Kidney epithelial cell (primary cell): ENCODE data around the gene SEM1. TPM values are rescaled to one million over a fixed set of nuclear protein-coding genes. Genes with fewer than 3 reads are reported as not detected.

ENCODE experiments used
- DNase-seq: peaks from one replicate; pipeline ENCODE4 v3.0.0-alpha.2; 2010; ENCODE audit warnings: low read depth
- H3K27me3 ChIP-seq: 2 replicates; pipeline ENCODE4 v1.6.0; 2011; ENCODE audit warnings: low read length; ENCODE audit not compliant: control insufficient read depth, insufficient read depth
- H3K36me3 ChIP-seq: 2 replicates; pipeline ENCODE4 v1.5.1; 2011; ENCODE audit warnings: low read length; ENCODE audit not compliant: control insufficient read depth, insufficient read depth
- H3K4me3 ChIP-seq: 2 replicates; pipeline ENCODE4 v1.5.1; 2011; ENCODE audit warnings: low read depth, mild to moderate bottlenecking, control low read depth, low read length
- CTCF ChIP-seq: IDR thresholded peaks from 2 replicates; pipeline ENCODE4 v1.5.1; 2011; ENCODE audit warnings: mild to moderate bottlenecking, moderate library complexity, low read length, control low read depth, inconsistent platforms; ENCODE audit not compliant: insufficient read depth, poor library complexity, severe bottlenecking
- total RNA-seq: library from RNA; depleted of rRNA; stranded (reverse); fragments of >200 nt; gene quantifications from 2 replicates; pipeline ENCODE4 v1.2.3, GENCODE V29; 2015

Gene SEM1
- total RNA-seq, 1 donor from 2014 or later: 17.6 TPM

- no peaks in the 10 kb centered on the region for H3K36me3 ChIP-seq
- H3K27me3 ChIP-seq: no peaks in the 10 kb centered on the region
- no peak for TF ChIP-seq CTCF
- H3K4me3 ChIP-seq: no peak overlapping the region
- DNase-seq: no peak
Measured at GRCh38 chr7:96697822-96698221, 11.8 kb downstream of the SEM1 start.

GRCh38 chr7:96695581-96695980 lies 14.1 kb downstream of the SEM1 start:
- no peak for DNase-seq
- H3K36me3 ChIP-seq: no peaks in the 10 kb centered on the region
- no peak for TF ChIP-seq CTCF
- no peak overlapping the region for H3K4me3 ChIP-seq
- no peaks in the 10 kb centered on the region for H3K27me3 ChIP-seq

GRCh38 chr7:96694082-96694481 lies 15.6 kb downstream of the SEM1 start:
- no peak for TF ChIP-seq CTCF
- DNase-seq: no peak
- Histone ChIP-seq H3K27me3 (no peaks in the 10 kb centered on the region), H3K4me3 (no peak overlapping the region), H3K36me3 (no peaks in the 10 kb centered on the region)

GRCh38 chr7:96691702-96692101 lies 17.9 kb downstream of the SEM1 start:
- H3K27me3 ChIP-seq: no peaks in the 10 kb centered on the region
- no peak for TF ChIP-seq CTCF
- H3K36me3 ChIP-seq: no peaks in the 10 kb centered on the region
- no peak for DNase-seq
- no peak overlapping the region for H3K4me3 ChIP-seq

- Histone ChIP-seq H3K4me3 (no peak overlapping the region), H3K36me3 (no peaks in the 10 kb centered on the region), H3K27me3 (no peaks in the 10 kb centered on the region)
- DNase-seq: no peak
- no peak for TF ChIP-seq CTCF
Measured at GRCh38 chr7:96689414-96689813, 20.2 kb downstream of the SEM1 start.

GRCh38 chr7:96686305-96686704 lies 23.3 kb downstream of the SEM1 start:
- no peaks in the 10 kb centered on the region for H3K27me3 ChIP-seq
- H3K4me3 ChIP-seq: no peak overlapping the region
- no peak for DNase-seq
- H3K36me3 ChIP-seq: no peaks in the 10 kb centered on the region
- TF ChIP-seq CTCF: no peak
